Stimulated activated CD4-positive, alpha-beta T cell treated with anti-CD3 and anti-CD28 coated beads, Interleukin-2, amount 100 ng/mL, for 48 hours (primary cell): ENCODE results near the gene UPK2.

ENCODE experiments used
- DNase-seq, 2 donors: peaks; one replicate each; pipeline ENCODE4 v3.0.0-alpha.2; 2020

The UPK2 gene

GRCh38 chr11:118956094-118956846 is at the start of gene UPK2:
UPK2 (plus strand) TSS chr11:118956298; CDS start chr11:118956351, 53 bp downstream.
- peak; percentile 93 to 94 for DNase-seq

DNA sequence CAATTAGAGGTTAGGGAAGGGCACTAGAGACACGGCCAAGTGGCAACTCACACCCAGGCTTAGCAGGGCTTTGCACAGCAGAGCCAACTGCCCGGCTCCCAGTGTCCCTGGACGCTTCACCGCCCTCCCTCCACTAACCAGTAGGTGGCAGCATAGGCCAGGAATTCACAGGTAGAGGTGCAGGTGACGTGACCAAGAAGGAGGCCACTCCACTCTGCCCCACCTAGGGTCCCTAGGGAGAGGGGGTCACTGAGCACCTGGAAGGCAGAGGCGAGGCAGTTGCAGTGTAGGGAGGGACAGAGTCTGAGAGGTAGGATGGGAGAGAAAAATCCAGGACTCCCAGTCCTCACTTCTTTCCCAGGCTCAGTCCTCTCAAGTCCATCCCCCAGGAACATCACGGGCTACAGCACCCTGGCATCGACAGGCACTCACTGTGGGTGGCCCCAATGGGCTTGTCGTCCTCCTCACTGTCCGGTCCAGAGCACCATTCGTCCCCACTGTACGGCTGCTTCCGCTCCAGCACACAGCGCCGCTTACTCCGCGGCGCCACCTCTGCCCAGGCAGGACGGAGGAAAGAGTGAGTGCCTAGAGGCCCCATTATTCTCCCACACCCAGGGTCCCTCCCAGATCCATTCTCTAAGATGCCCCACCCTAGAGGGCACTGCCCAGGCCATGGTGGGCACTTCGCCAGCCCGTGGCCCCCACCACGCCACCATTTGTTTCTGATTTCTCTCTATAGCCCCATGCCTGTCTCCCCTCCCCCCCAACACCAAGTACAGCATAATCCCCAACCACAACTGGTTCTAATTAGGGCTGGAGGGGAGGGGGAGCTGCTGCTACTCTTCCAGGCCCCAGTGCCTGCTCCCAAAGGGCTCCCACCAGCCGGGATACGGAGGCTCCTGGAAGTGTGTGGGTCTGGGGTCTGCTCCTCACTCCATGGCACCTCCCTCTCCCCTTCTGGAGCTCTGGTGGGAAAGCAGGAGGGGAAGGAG is 48.8 kb upstream of the UPK2 start:
- DNase-seq, result peak; percentile 92 to 93

- no peak for DNase-seq
Observed at GRCh38 chr11:118908264-118908663, 47.8 kb upstream of the UPK2 start.

- no peak for DNase-seq
Observed at GRCh38 chr11:118908901-118909618, 47.0 kb upstream of the UPK2 start.

DNA sequence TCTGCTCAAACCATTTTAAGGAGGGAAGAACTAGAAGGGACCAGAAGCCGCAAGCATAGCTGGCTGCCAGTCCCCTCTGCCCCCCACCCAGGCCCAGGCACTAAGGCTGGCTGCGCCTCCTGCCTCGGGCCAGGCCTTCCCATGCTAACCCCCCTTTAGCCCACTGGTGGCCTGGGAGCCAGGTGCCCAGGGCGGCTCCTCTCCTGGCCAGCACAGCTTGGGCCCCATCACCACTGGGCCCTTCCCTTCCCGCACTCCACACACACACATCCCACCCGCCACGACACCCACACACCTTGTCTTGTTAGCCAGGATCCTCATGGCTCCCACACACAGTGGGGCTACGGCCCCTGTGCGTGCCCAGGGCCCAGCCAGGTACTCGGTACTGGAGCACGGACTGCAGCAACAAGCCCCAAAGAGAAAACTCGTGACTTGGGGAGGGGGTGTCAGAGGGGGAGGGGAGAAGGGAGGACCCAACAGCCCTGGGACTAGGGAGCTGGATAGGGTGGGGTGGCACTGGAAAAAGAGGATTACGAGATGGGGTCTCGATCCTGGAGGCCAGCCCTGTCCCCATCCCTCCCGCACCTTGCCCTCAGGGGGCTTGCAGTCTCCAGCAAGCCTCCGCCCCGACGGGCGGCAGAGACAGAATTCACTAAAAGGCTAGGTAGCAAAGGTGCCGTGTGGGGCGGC is 46.3 kb upstream of the UPK2 start:
- no peak for DNase-seq

GRCh38 chr11:118910309-118911112 is 45.6 kb upstream of the UPK2 start:
- no peak for DNase-seq

- no peak for DNase-seq
Observed at GRCh38 chr11:118911113-118911879, 44.8 kb upstream of the UPK2 start.

- peak; percentile 66 to 67 for DNase-seq
Observed at GRCh38 chr11:118911880-118912741, 44.0 kb upstream of the UPK2 start.

- DNase-seq, result no peak
Observed at GRCh38 chr11:118912742-118913410, 43.2 kb upstream of the UPK2 start.

- DNase-seq, result no peak
Observed at GRCh38 chr11:118913411-118914125, 42.5 kb upstream of the UPK2 start.

GRCh38 chr11:118914178-118914918 is 41.8 kb upstream of the UPK2 start:
- DNase-seq, result peak in 1 of 2 donors; percentile 54

DNA sequence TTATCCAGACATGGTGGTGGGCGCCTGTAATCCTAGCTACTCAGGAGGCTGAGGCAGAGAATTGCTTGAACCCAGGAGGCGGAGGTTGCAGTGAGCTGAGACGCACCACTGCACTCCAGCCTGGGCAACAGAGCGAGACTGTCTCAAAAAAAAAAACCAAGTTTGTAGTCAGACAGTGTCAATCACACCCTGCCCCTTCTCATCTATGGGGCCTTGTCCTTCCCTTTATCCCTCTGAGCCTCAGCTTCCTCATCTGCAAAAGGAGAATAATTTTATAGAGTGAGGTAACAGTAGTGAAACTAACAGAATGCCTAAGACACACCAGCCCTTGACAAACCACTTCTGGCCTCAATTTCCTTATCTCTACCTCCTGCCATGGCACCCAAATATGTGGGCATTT is 41.1 kb upstream of the UPK2 start:
- DNase-seq, result no peak

GRCh38 chr11:118915396-118915795 is 40.7 kb upstream of the UPK2 start:
- DNase-seq, result no peak

DNA sequence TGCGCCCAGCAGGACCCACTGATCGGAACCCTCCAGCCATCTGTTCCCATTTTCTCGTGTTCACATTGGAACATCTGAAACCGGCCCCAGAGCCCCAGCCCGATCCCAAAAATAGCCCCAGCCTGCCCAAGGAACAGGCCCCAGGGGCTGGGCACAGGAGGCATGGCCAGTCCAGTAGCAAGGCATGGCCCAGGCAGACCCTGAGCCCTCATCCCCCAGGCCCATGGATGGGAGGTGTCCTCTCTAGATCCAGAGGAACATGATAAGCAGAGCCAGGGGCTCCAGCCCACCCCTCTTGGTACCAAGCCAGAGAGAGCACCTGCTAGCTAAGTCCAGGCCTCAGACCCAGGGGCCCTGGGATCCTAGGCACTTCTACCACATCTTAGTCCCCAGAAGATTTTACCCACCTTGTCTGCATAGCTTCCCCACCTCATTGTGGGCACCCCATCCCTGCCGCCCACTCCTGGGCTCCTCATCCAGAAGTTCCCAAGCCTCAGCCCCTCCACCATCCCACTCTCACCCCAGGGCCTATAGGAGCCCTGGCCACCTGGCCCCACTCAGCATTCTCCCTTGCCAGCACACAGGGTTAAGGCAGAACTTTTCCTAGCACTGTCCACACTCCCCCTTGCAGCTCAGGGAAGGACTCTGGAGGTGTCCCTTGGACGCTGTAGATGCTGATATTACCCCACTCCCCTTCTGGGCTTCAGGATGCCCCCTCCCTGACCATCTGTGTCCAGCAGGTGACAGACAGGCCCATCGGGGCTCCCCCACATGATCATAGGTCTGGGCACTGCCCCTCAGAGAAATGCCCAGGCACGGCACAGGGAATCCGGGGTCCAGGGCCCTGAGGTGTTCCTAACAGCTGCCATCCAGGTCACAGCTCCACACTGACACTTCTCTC is 39.9 kb upstream of the UPK2 start:
- DNase-seq, result no peak

DNA sequence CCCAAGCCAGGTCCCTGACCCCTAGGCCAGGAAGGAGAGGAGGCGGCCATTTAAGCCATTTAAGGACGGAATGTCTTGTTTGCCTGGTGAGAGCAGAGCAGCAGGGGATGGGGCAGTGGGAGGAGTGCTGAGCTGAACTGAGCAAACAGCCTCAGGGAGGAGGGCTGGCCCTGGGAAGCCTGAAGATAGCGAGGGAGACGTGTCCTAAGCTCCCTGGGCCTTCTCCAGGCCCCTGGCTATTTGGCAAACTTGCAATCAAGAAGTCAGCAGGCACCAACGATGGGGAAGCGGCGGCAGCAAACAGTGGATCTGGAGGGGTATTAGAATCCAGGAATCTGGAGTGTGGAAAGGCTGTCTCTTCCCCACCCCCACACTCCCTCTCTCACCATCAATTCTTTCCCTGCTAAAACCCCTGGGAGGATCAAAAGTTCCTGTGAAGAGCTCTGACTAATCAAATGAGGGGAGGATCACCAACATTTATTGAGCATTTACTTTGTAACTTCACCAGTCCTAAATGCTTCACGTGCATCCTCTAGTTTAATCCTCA is 39.2 kb upstream of the UPK2 start:
- DNase-seq, result no peak

GRCh38 chr11:118917481-118918127 is 38.5 kb upstream of the UPK2 start:
- no peak for DNase-seq
